Left cardiac atrium (tissue), 4 donors: ENCODE results near the gene RPL35A. TPM values are rescaled to one million over a fixed set of nuclear protein-coding genes. Genes with fewer than 3 reads are reported as not detected.

Source experiments
- ATAC-seq, 2 donors: fragments of 200-7000 bp; cut with Tn5 transposase; one replicate each; pipeline ENCODE4 v1.9.1; 2020; ENCODE audit warnings: mild to moderate bottlenecking in 2 of 2, moderate library complexity in 2 of 2
- DNase-seq: peaks from one replicate; pipeline ENCODE4 v3.0.0-alpha.2; 2020
- intact Hi-C, 2 donors: fragments of 100-400 bp; cut with DNase I; formaldehyde crosslinking; loops; one replicate each; pipeline versions ENCODE4 v1.14.1 to v1.15.1; 2022 to 2023
- total RNA-seq, 2 donors: library from RNA; stranded (reverse); fragmentation: NEBNext Ultra II Directional; extraction: Animal tissue kit (Norgen Biotek cat#: 25700); gene quantifications; one replicate each; pipeline ENCODE4 v1.2.1, GENCODE V29; 2021
- donor health status: DM: no; HTN: yes; CAD: no.
- donor health status: DM: no; HTN: yes; CAD: no; lungs with severe emphysema.
- donor health status: DM: yes; HTN: yes; CAD: no.
- donor health status: Dilated cardiomyopathy.

Gene RPL35A
- total RNA-seq, 2 donors from 2014 or later = 716 to 727 TPM

GRCh38 chr3:197974016-197974415, 24.0 kb downstream of the RPL35A start:
- intact Hi-C loops = no loop called here
- DNase-seq (no peak), ATAC-seq (no peak)

- DNase-seq (no peak), ATAC-seq (no peak)
- intact Hi-C loops = no loop called here
Measured at GRCh38 chr3:197975311-197975710, 25.3 kb downstream of the RPL35A start.

GRCh38 chr3:197983076-197983475, 33.1 kb downstream of the RPL35A start:
- intact Hi-C loops = no loop called here
- ATAC-seq = no peak
- DNase-seq = no peak

GRCh38 chr3:197989651-197990050, 39.7 kb downstream of the RPL35A start:
- intact Hi-C loops = no loop called here
- ATAC-seq (no peak), DNase-seq (no peak)

- intact Hi-C loops = no loop called here
- ATAC-seq (no peak), DNase-seq (no peak)
Measured at GRCh38 chr3:197994736-197995135, 44.7 kb downstream of the RPL35A start.

GRCh38 chr3:197996855-197997254, 46.9 kb downstream of the RPL35A start:
- DNase-seq (no peak), ATAC-seq (no peak)
- intact Hi-C loops = no loop called here

- no peak for ATAC-seq
Measured at GRCh38 chr3:197997936-197998335, 47.9 kb downstream of the RPL35A start.

More at GRCh38 chr3:197997936-197998335, 47.9 kb downstream of the RPL35A start:
- intact Hi-C loops = no loop called here
- no peak for DNase-seq

Other genes starting within 250 kb of the RPL35A start
- 10 to 100 TPM; 14.0 to 22.7 TPM for gene RUBCN, start 213.3 kb upstream of the RPL35A start, total RNA-seq
- gene FYTTD1, start 200.3 kb upstream of the RPL35A start, total RNA-seq = 10 to 100 TPM; 51.5 to 74.9 TPM
- gene LRCH3, start 158.9 kb upstream of the RPL35A start, total RNA-seq = 10 to 100 TPM; 21.3 to 35.3 TPM
- 1 to 10 TPM; 6.9 to 7.0 TPM for gene LMLN, start 10.0 kb downstream of the RPL35A start, total RNA-seq